H1 (cell line): Measurements from ENCODE around the gene IGF2R. TPM values are rescaled to one million over a fixed set of nuclear protein-coding genes. Genes with fewer than 3 reads are reported as not detected.

ENCODE experiments used
- FOSL1 ChIP-seq: IDR thresholded peaks from 2 replicates; pipeline ENCODE4 v1.6.1; 2011; ENCODE audit warnings: mild to moderate bottlenecking, low read depth, low read length, moderate library complexity; ENCODE audit not compliant: insufficient read depth
- RAD21 ChIP-seq, 2 experiments: IDR thresholded peaks in 1 of 2; conservative IDR thresholded peaks in 1 of 2; 2 replicates each; pipeline ENCODE4 v1.6.1; 2011; ENCODE audit warnings: low read depth in 2 of 2, low read length in 2 of 2, improper control_type of control experiment in 1 of 2, inconsistent platforms in 1 of 2, mild to moderate bottlenecking in 1 of 2, moderate library complexity in 1 of 2
- SIN3A ChIP-seq, 2 experiments: IDR thresholded peaks in 1 of 2; conservative IDR thresholded peaks in 1 of 2; 2 replicates each; pipeline ENCODE4 v1.6.1; 2011 to 2012; ENCODE audit warnings: low read length in 2 of 2, improper control_type of control experiment in 1 of 2, low read depth in 1 of 2, mild to moderate bottlenecking in 1 of 2
- SIX5 ChIP-seq: IDR thresholded peaks from 2 replicates; pipeline ENCODE4 v1.6.1; 2011; ENCODE audit warnings: mild to moderate bottlenecking, low read depth, low read length
- SP1 ChIP-seq: IDR thresholded peaks from 2 replicates; pipeline ENCODE4 v1.6.1; 2011; ENCODE audit warnings: low read depth, low read length
- TBP ChIP-seq: IDR thresholded peaks from 2 replicates; pipeline ENCODE4 v1.6.1; 2011; ENCODE audit warnings: low read depth, low read length, improper control_type of control experiment
- ZNF274 ChIP-seq: IDR thresholded peaks from 2 replicates; pipeline ENCODE4 v1.7.0; 2012; ENCODE audit warnings: low read length, borderline replicate concordance; ENCODE audit errors: extremely low read depth
- polyA plus RNA-seq, 7 experiments: library from polyadenylated mRNA; depleted of rRNA in 3 of 7; stranded (reverse) in 5 of 7; unstranded in 2 of 7; fragments of >200 nt in 5 of 7; fragments of 200-250 nt in 2 of 7; gene quantifications; 1 replicate in 5 of 7; 2 replicates in 1 of 7; 4 replicates in 1 of 7; pipeline versions ENCODE4 v1.2.1 to v1.2.3, GENCODE V29; 2011 to 2013; ENCODE audit warnings: missing spikeins in 2 of 7, mixed read lengths in 2 of 7
- total RNA-seq: library from RNA; stranded (reverse); fragmentation: NEBNext Ultra II Directional; extraction: Animal tissue kit (Norgen Biotek cat#: 25700); gene quantifications from 2 replicates; pipeline ENCODE4 v1.2.1, GENCODE V29; 2021

IGF2R gene
- total and polyA plus RNA-seq, 2 of the 8 experiments (the other 6 are each of a cell fraction or from before 2014, with no cell fraction given) = 20.6 to 74.1 TPM

- TF ChIP-seq SIN3A (conservative IDR thresholded peaks at IDR 0.05 in 1 of 2, IDR thresholded peaks at IDR 0.05 in 1 of 2; ENCODE audit: low read depth in 1 of 2, low read length in 2 of 2) = no peak
- TF ChIP-seq RAD21 (IDR thresholded peaks at IDR 0.05 in 1 of 2, conservative IDR thresholded peaks at IDR 0.05 in 1 of 2; ENCODE audit: low read depth in 2 of 2, low read length in 2 of 2) = no peak
- TF ChIP-seq SP1 = no peak
- no peak for TF ChIP-seq FOSL1
- no peak for TF ChIP-seq SIX5
- no peak for TF ChIP-seq ZNF274
- TF ChIP-seq TBP = no peak
These were observed 66.9 kb downstream of the IGF2R start (continued) for GRCh38 chr6:160035693-160036330.
